ENCODE measurements around the gene SNX1. TPM values are rescaled to one million over a fixed set of nuclear protein-coding genes. Genes with fewer than 3 reads are reported as not detected.
A peak's percentile ranks its signal among the peaks of the same experiment; 100 is the strongest.

The SNX1 gene
- total and polyA plus RNA-seq, 2 of the 13 experiments (the other 11 are each of a cell fraction or from before 2014, with no cell fraction given) = 29.3 to 60.1 TPM

- TF ChIP-seq THAP9 (CRISPR knock-in tag; IDR thresholded peaks at IDR 0.05; ENCODE audit: borderline replicate concordance) (no peak; the same call in 1 of the 2 replicates), ZNF597 (CRISPR knock-in tag; IDR thresholded peaks at IDR 0.05) (no peak), ZFY (CRISPR knock-in tag; IDR thresholded peaks at IDR 0.05) (peak; percentile 34), ZFYVE20 (CRISPR knock-in tag; IDR thresholded peaks at IDR 0.05; ENCODE audit: borderline replicate concordance, low read depth) (no peak), ZNF446 (CRISPR knock-in tag; IDR thresholded peaks at IDR 0.05) (no peak), CENPBD1 (CRISPR knock-in tag; IDR thresholded peaks at IDR 0.05; ENCODE audit: borderline replicate concordance, low read depth) (no peak), FIP1L1 (IDR thresholded peaks at IDR 0.05; ENCODE audit: borderline replicate concordance, insufficient read depth, low read depth, low read length) (no peak), ZNF652 (CRISPR knock-in tag; IDR thresholded peaks at IDR 0.05; ENCODE audit: borderline replicate concordance, low read depth) (peak; percentile 59; the same call in 1 of the 2 replicates), ATF4 (CRISPR knock-in tag; IDR thresholded peaks at IDR 0.05) (no peak), ZBTB44 (CRISPR knock-in tag; IDR thresholded peaks at IDR 0.05) (no peak), ZBTB7B (CRISPR knock-in tag; IDR thresholded peaks at IDR 0.05) (0 out of 2 replicates have a peak, but pooled peaks have one; percentile 21), PBX2 (CRISPR knock-in tag; IDR thresholded peaks at IDR 0.05) (no peak), MXD1 (CRISPR knock-in tag; IDR thresholded peaks at IDR 0.05) (no peak; the same call in 1 of the 2 replicates)
Observed at GRCh38 chr15:64092864-64093626, 2.7 kb upstream of the SNX1 start (continued).

All from HepG2 (cell line).